ENCODE data around the gene PLCB3.

GRCh38 chr11:64252003-64252872 is 908 bp downstream of the PLCB3 start:
- TF ChIP-seq POLR2A (IDR thresholded peaks at IDR 0.05; ENCODE audit: low read depth, low read length), result peak; percentile 38
- TF ChIP-seq CTCF (IDR thresholded peaks at IDR 0.05; ENCODE audit: extremely low read depth in 1 of 2, insufficient read depth in 1 of 2, low read depth in 1 of 2, low read length in 2 of 2), result peak in 1 of 2 donors; percentile 31
- no peak for TF ChIP-seq MYC (IDR thresholded peaks at IDR 0.05; ENCODE audit: low read depth, low read length)
- TF ChIP-seq POLR2AphosphoS5 (IDR thresholded peaks at IDR 0.05; ENCODE audit: insufficient read depth, low read depth, low read length), result peak; percentile 46
- TF ChIP-seq JUN (IDR thresholded peaks at IDR 0.05; ENCODE audit: borderline replicate concordance, insufficient read depth, insufficient read length, low read depth), result no peak
- TF ChIP-seq MAX (IDR thresholded peaks at IDR 0.05; ENCODE audit: insufficient read depth, insufficient read length), result no peak
- TF ChIP-seq FOS (IDR thresholded peaks at IDR 0.05; ENCODE audit: borderline replicate concordance, insufficient read depth, low read length), result no peak

Data from endothelial cell of umbilical vein (primary cell).